GM21526 (cell line): Measurements from ENCODE around the gene SOX12.

ENCODE experiments used
- ATAC-seq: cut with Tn5 transposase; IDR thresholded peaks from one replicate; pipeline ENCODE4 v1.9.1; 2021; ENCODE audit warnings: moderate library complexity; ENCODE audit not compliant: unreplicated experiment, low FRiP score

SOX12 gene

DNA sequence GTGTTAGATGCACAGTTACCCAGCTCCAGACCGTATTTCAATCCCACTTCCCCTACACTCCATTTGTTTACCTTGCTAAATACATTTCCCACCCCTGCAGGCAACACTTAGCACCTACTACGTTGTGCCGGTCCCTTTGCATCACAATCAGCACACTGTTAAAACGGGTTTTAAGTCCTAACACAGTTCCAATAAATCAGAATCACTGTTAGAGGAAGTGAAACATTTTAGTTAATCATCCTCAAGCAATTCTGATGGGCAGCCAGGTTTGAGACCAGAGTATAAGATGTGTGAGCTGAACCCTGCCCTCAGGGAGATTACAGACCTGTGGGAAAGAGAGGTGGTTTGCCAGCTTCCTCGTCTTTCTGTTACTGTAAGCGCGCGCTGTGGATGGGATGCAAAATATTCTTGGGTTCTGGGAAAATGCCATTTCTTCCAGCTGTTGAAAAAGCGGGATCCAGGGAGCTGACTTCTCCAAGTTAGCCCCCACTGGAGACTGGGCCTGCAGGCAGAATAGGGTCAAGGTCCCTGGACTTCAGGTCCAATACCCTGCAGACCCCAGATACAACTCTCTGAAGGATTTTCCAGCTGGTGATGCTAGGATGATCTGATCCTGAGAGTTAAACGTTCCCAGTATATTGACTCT lies 24.9 kb upstream of the SOX12 start:
- ATAC-seq, result no peak

DNA sequence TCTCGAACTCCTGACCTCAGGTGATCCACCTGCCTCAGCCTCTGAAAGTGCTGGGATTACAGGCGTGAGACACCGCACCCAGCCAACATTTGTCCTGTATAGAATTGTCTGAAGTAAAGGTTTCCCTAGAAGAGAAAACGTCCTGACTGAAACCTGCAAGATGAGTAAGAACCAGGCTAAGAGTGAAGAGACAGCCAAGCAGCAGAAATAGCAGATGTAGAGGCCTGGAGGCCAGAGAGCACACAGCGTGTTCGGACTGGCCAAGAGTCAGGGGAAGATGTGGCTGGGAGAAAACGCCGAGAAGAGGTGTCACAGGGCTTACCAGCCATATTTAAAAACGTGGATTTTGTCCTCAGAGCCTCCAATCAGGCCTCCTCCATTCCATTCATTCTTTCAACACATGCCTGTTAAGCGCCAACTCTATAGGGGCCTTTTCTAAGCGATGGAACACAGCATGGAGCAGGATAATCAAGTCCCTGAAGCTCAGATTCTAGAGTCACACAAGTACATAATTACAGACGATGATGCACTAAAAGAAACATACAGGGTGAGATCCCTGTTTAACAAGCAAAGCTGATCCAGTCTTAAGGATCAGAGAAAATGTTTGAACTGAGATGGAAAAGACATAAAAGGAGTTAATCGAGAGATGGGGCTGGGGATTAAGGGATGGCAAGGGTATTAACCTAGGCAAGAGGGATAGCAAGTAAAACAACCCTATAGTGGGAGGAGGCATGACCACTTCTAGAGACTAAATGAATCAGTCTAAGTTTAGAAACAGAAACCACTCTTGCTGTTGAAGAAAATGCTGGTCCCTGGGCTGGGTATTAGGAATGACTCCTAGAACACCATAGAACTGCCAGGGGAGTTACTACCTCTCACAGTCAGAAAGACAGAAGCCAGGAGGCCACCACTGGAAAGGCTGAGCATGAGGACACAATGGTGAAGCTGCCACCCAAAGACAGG lies 23.2 kb upstream of the SOX12 start:
- ATAC-seq, result no peak

- no peak for ATAC-seq
Measured at GRCh38 chr20:305745-306144, 19.6 kb upstream of the SOX12 start.

GRCh38 chr20:308427-309038 lies 16.8 kb upstream of the SOX12 start:
- ATAC-seq, result no peak

DNA sequence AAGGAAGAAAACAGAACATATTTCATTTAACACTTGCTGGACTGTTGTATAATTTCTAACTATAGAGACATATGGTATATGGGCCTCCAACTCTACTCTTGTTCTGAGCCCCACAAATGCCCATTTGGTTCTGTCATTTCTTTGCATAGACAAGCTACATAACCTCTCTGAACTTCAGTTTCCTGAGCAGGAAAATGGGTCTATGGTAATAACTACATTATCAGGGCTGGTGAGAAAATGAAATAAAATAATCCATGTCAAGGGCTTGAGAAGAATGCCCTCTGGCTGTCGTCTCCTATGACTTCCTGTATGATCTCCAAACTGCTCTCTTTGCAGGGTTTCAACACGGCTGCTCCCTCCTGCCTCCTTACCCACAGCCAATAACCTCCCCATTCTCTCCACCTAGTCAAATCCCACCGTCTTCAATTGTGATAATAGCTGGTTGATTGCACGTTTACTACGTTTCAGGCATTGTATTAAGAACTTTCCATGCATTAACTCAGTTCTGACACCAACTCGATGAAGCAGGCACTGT lies 16.0 kb upstream of the SOX12 start:
- no peak for ATAC-seq

GRCh38 chr20:309841-310644 lies 15.3 kb upstream of the SOX12 start:
- peak; percentile 88 for ATAC-seq

GRCh38 chr20:310645-311044 lies 14.7 kb upstream of the SOX12 start:
- no peak for ATAC-seq

DNA sequence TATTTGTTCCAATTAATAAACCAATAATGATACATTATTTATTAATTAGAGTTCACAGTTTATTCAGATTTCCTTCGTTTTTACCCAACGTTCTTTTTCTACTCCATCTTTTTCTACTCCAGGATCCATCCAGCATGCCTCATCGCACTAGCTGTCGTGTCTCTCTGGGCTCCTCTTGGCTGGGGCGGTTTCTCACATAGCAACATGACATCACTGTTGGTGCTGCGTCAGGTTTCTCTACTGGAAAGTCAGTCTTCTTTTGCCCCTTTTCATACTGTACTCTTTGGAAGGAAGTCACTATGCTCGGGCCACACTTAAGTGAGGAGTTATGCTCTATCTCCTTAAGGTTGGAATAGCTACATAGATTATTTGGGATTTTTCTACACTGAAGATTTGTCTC lies 13.7 kb upstream of the SOX12 start:
- ATAC-seq, result no peak

DNA sequence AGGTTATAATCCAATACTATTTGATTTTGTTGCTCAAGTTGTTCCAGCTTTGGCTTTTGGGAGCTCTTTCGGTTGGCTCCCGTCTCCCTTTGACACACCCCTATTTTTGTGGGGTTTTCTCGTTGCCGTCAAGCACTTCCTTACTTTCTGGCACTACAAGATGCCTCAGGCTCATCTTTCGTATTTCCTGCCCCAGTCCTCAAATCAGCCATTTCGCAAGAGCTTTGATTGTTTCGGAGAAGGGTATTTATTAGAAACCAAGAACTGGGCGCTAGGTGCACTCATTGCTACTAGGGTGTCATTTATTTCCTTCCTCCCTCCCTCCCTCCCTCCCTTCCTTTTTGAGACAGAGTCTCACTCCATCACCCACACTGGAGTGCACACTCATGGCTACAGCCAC lies 13.3 kb upstream of the SOX12 start:
- ATAC-seq, result no peak

DNA sequence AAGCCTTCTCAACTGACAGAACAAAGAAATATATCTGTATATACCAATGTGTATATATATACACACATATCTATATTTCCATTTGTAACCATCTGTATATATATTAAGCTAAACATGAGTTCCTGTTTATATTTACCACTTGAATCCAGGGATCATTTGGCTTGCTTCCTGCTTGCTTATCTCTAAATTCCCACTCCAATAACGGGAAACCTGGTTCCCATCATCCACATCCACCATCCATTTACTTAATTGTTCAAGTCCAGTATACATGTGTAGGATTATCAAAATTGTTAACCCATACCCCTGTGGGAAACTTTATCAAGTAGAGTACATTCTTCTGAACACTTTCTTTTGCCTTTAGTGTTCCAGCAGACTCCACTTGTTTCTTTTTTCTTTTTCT lies 12.5 kb upstream of the SOX12 start:
- ATAC-seq, result no peak

DNA sequence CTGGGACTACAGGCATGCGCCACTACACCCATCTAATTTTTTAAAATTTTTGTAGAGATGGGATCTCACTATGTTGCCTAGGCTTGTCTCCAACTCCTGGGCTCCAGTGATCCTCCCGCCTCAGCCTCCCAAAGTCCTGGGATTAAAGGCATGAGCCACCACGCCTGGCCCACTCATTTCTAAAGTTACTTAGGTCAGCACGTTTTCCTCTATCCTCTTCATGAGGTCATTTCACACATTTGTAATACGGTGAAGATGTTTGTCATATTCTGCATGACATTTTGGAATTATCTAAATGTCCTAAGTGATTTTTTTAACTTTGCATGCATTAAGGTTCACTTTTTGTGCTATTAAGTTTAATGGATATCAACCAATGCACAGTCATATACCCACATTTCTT lies 11.9 kb upstream of the SOX12 start:
- ATAC-seq, result no peak

GRCh38 chr20:313948-314347 lies 11.4 kb upstream of the SOX12 start:
- ATAC-seq, result no peak

DNA sequence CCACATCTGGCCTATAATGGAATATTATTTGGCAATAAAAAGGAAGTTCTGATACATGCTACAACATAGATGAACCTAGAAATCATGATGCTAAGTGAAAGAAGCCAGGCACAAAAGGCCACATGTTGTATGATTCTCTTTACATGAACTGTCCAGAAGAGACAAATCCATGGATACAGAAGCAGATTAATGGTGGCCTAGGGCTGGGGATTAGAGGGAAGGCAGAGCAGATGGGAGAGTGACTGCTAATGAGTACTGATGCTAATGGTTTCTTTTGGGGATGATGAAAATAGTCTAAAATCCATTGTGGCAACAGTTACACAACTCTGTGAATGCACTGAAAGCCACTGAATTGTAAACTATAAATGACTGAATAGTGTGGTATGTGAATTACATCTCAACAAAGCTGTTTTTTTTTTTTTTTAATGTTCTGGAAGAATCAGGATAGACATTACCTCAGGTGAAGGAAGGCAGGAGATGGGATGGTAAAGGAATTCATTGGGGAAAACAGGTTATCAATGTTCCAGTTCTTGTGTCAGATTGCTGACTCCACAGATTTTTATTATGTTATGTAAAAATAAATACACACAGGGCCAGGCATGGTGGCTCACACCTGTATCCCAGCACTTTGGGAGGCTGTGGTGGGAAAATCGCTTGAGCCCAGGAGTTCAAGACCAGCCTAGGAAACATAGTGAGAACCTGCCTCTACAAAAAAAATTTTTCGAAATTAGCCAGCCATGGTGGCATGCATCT lies 8.9 kb upstream of the SOX12 start:
- no peak for ATAC-seq

DNA sequence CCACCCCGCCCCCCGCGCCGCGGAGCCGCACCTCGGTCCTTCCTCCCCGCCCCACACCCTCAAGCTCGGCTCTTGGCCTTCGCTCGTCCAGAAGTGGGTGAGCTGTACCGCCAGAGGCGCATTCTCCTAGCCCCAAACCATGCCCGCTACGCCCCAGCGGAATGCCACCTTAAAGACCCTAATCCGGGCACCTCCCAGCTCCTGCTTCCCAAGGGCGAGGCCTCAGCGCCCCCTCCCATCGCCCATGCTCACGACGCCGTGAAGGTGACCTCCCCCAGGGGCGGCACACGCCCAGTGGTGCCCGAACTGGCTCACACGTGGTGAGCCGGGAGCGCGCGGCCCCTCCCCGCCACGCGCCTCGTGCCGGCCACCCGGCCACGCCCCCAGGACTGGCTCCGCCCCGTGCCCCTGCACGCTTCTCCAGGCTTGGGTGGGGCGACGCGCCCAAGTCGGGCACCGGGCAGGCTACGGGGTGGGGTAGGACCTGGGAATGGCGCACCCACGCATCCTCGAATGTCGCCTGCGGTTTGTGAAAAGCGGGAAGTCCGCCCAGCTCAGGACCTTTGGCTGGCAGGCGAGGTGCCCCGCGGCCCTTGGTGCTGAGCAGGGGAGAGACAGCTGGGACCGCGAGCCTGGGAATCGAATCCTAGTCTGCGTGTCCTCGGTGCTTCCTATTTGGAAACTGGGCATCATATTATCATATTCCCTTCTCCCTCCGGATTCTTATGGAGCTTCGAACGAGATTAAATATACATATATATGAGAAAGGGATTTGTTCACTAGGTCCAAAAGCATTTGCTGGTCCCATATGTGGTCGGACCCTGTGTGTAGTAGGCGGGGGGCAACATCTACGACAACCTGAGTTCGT lies 941 bp upstream of the SOX12 start:
- peak; percentile 42 for ATAC-seq

- peak; percentile 9 for ATAC-seq
Measured at GRCh38 chr20:325889-326644, 715 bp downstream of the SOX12 start.

GRCh38 chr20:326645-327185 lies 1.4 kb downstream of the SOX12 start:
- no peak for ATAC-seq

GRCh38 chr20:327186-328026 lies 2.1 kb downstream of the SOX12 start:
- ATAC-seq, result peak; percentile 18
